ENCODE data around the gene BANK1. TPM values are rescaled to one million over a fixed set of nuclear protein-coding genes. Genes with fewer than 3 reads are reported as not detected.

BANK1 gene
- total RNA-seq, 1 experiment from 2014 or later = 1.1 TPM

- no peak overlapping the region for H2AK5ac ChIP-seq (ENCODE audit: insufficient read length, low read length)
- Mint-ChIP-seq H3K27ac (no peak overlapping the region), H3K9me3 (peaks cover 3% of the 10 kb centered on the region in 2 experiments; a peak in 3 of 5 replicates), H3K4me1 (peaks cover 5 to 10% of the 10 kb centered on the region in 2 experiments; a peak in 3 of 4 replicates), H3K4me3 (no peak overlapping the region), H3K36me3 (ENCODE audit: insufficient read depth in 1 of 3, low read depth in 3 of 3) (peaks cover 0 to 5% (median 3%) of the 10 kb centered on the region in 3 experiments; a peak in 4 of 7 replicates), H3K27me3 (ENCODE audit: low read depth) (no peaks in the 10 kb centered on the region)
- no peaks in the 10 kb centered on the region for H3K9me3 ChIP-seq (ENCODE audit: control insufficient read depth, low read depth, low read length)
- H2BK15ac ChIP-seq (ENCODE audit: low read depth, low read length) = no peak overlapping the region
- H3K27ac ChIP-seq (ENCODE audit: insufficient read length, low read depth, low read length) = no peak overlapping the region
- H3K9ac ChIP-seq (ENCODE audit: extremely low read depth, insufficient read length, low read length) = no peak overlapping the region
- no peak overlapping the region for H4K91ac ChIP-seq (ENCODE audit: insufficient read length, low read depth, low read length)
- H3K23me2 ChIP-seq (ENCODE audit: insufficient read length, low read depth, low read length, poor library complexity, severe bottlenecking) = no peaks in the 10 kb centered on the region
- H3K18ac ChIP-seq (ENCODE audit: insufficient read length, low read depth, low read length) = no peak overlapping the region
- no peaks in the 10 kb centered on the region for H3K79me1 ChIP-seq (ENCODE audit: insufficient read depth, low read depth, low read length, poor library complexity, severe bottlenecking)
- H3K4me2 ChIP-seq (ENCODE audit: insufficient read depth, insufficient read length, low read length) = no peak overlapping the region
- H4K20me1 ChIP-seq (ENCODE audit: control insufficient read depth, insufficient read depth, insufficient read length) = no peaks in the 10 kb centered on the region
- H3K4ac ChIP-seq (ENCODE audit: low read depth, low read length) = no peak overlapping the region
- H2BK120ac ChIP-seq (ENCODE audit: low read depth, low read length, poor library complexity, severe bottlenecking) = no peak overlapping the region
- H4K5ac ChIP-seq (ENCODE audit: insufficient read length, low read depth, low read length) = no peak overlapping the region
- H4K8ac ChIP-seq (replicated peaks; ENCODE audit: insufficient read length, low read depth, low read length) = no peak overlapping the region
- no peak overlapping the region for H2BK20ac ChIP-seq (ENCODE audit: low read depth, low read length, poor library complexity, severe bottlenecking)
- no peak for TF ChIP-seq CTCF (conservative IDR thresholded peaks at IDR 0.05)
- H2AFZ ChIP-seq (ENCODE audit: low read length) = no peak overlapping the region
- H3K23ac ChIP-seq (ENCODE audit: insufficient read length, low read depth, low read length) = peak overlapping the region; percentile 83
- H3K4me1 ChIP-seq (ENCODE audit: insufficient read depth, low read length) = no peaks in the 10 kb centered on the region
- H3K56ac ChIP-seq (ENCODE audit: insufficient read length, low read depth, low read length) = no peak overlapping the region
- DNase-seq = no peak
- no peak overlapping the region for H3K14ac ChIP-seq (ENCODE audit: insufficient read depth, low read length)
- H2BK5ac ChIP-seq (ENCODE audit: insufficient read length, low read length) = no peak overlapping the region
- H3T11ph ChIP-seq (ENCODE audit: low read length) = no peak overlapping the region
- H3K79me2 ChIP-seq (ENCODE audit: insufficient read depth, low read length) = no peaks in the 10 kb centered on the region
- H2BK12ac ChIP-seq (ENCODE audit: insufficient read length, low read depth, low read length) = no peak overlapping the region
- no peaks in the 10 kb centered on the region for H3K27me3 ChIP-seq (ENCODE audit: insufficient read depth, low read length)
- no CpG with 5 or more reads among the region's 5 CpGs for WGBS (ENCODE audit: extremely low coverage, insufficient read length, low lambda C conversion rate)
These were observed 197.2 kb downstream of the BANK1 start for GRCh38 chr4:101987623-101988243.

Data from H9 (cell line).